ENCODE data around the gene TCF7L2. TPM values are rescaled to one million over a fixed set of nuclear protein-coding genes. Genes with fewer than 3 reads are reported as not detected.

The TCF7L2 gene
- total RNA-seq, 2 experiments from 2014 or later: 0.45 to 1.4 TPM

- no peaks in the 10 kb centered on the region for H3K9me3 Mint-ChIP-seq (ENCODE audit: low read depth)
- no peaks in the 10 kb centered on the region for H3K36me3 Mint-ChIP-seq
- H3K4me1 Mint-ChIP-seq: no peaks in the 10 kb centered on the region
- CTCF ChIA-PET: no interaction called here
- no peak overlapping the region for H3K4me3 Mint-ChIP-seq
- no peak for ATAC-seq
- H3K27me3 Mint-ChIP-seq: peaks cover 18% of the 10 kb centered on the region
- no peak for DNase-seq
- H3K27ac Mint-ChIP-seq: no peak overlapping the region
Observed at GRCh38 chr10:113019692-113020474, 69.8 kb downstream of the TCF7L2 start.

DNA sequence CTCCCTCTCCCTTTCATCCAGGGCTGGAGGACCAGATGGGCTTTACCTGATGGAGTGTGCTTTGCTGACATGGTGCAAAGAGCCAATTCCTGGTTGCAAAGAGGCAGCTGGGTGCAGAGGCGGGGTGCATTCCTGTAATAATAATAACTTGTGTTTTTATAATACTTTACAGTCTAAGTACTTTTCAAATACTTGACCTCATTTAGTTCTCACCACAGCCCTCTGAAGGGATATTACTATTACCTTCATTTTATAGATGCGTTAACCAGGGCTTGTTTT is 70.4 kb downstream of the TCF7L2 start:
- CTCF ChIA-PET: no interaction called here
- DNase-seq: no peak
- Mint-ChIP-seq H3K4me3 (no peak overlapping the region), H3K9me3 (ENCODE audit: low read depth) (no peaks in the 10 kb centered on the region), H3K27ac (no peak overlapping the region), H3K27me3 (peaks cover 18% of the 10 kb centered on the region), H3K36me3 (no peaks in the 10 kb centered on the region), H3K4me1 (no peaks in the 10 kb centered on the region)
- no peak for ATAC-seq

- ATAC-seq: no peak
- Mint-ChIP-seq H3K36me3 (no peaks in the 10 kb centered on the region), H3K4me1 (no peaks in the 10 kb centered on the region), H3K27me3 (peaks cover 18% of the 10 kb centered on the region), H3K4me3 (no peak overlapping the region), H3K27ac (no peak overlapping the region), H3K9me3 (ENCODE audit: low read depth) (no peaks in the 10 kb centered on the region)
- DNase-seq: no peak
- CTCF ChIA-PET: no interaction called here
Observed at GRCh38 chr10:113020838-113021237, 70.8 kb downstream of the TCF7L2 start.

DNA sequence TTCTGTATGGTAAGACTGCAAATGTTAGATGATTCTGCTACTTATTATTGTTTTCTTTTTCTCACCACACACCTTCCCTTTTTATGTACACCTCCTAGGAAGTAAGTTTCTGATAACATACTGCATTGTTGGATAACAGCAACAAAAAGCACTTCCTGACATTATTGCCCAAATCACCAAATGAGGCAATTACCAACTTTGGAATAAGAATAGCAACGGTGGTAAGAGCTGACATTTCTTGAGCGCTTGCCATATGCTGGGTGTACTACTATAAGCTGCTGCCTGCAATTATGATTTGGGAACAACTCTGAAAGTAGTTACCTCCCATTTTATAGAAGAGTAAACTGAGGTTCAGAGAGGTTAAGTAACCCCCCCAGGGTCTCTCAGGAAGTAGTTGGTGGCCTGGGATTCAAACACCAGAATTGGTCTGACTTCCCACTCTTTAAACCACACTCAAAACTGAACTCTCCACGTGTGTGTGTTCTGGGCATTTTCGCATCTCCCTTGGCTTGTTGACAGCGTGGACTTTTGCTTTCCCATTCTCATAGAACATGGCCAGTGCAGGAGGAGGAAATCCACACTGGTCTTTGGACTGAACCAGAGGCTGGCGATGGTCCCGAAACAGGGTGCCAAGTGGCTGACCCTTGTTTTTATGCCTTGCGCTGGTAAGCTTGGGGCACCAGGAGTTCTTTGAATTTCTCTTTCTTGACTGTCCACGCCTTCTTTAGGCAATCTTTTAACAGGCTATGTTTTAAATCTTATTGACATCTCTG is 71.4 kb downstream of the TCF7L2 start:
- Mint-ChIP-seq H3K4me1 (no peaks in the 10 kb centered on the region), H3K4me3 (no peak overlapping the region), H3K9me3 (ENCODE audit: low read depth) (no peaks in the 10 kb centered on the region), H3K27me3 (peaks cover 18% of the 10 kb centered on the region), H3K27ac (no peak overlapping the region), H3K36me3 (no peaks in the 10 kb centered on the region)
- DNase-seq: no peak
- ATAC-seq: no peak
- CTCF ChIA-PET: no interaction called here

- Mint-ChIP-seq H3K27me3 (peaks cover 21% of the 10 kb centered on the region), H3K36me3 (no peaks in the 10 kb centered on the region), H3K4me1 (no peaks in the 10 kb centered on the region), H3K4me3 (no peak overlapping the region), H3K27ac (no peak overlapping the region), H3K9me3 (ENCODE audit: low read depth) (no peaks in the 10 kb centered on the region)
- ATAC-seq (no peak), DNase-seq (no peak)
- CTCF ChIA-PET: no interaction called here
Observed at GRCh38 chr10:113022265-113022664, 72.2 kb downstream of the TCF7L2 start.

- Mint-ChIP-seq H3K4me3 (no peak overlapping the region), H3K4me1 (no peaks in the 10 kb centered on the region), H3K27me3 (peaks cover 22% of the 10 kb centered on the region), H3K36me3 (no peaks in the 10 kb centered on the region), H3K27ac (no peak overlapping the region), H3K9me3 (ENCODE audit: low read depth) (no peaks in the 10 kb centered on the region)
- ATAC-seq (no peak), DNase-seq (no peak)
- CTCF ChIA-PET: no interaction called here
Observed at GRCh38 chr10:113023017-113023416, 73.0 kb downstream of the TCF7L2 start.

DNA sequence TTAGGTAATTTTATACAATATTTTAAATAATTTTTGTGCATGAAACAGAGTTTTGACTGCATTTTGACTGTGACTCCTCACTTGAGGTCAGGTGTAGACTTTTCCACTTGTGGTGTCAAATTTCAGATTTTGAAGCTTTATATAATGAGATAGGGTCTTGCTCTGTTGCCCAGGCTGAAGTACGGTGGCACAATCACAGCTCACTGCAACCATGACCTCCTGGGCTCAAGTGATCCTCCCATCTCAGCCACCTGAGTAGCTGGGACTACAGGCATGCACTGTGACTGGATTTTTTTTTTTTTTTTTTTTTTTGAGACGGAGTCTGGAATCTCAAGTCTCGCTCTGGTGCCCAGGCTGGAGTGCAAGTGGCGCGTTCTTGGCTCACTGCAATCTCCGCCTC is 74.9 kb downstream of the TCF7L2 start:
- no peak for ATAC-seq
- Mint-ChIP-seq H3K27ac (no peak overlapping the region), H3K4me3 (no peak overlapping the region), H3K9me3 (ENCODE audit: low read depth) (no peaks in the 10 kb centered on the region), H3K27me3 (peaks cover 27% of the 10 kb centered on the region), H3K4me1 (no peaks in the 10 kb centered on the region), H3K36me3 (no peaks in the 10 kb centered on the region)
- CTCF ChIA-PET: interaction anchor here (0.7 kb wide), 1 partner anchor 593 kb away, joined by 3 read pairs; no protein-coding TSS in a partner anchor
- no peak for DNase-seq

DNA sequence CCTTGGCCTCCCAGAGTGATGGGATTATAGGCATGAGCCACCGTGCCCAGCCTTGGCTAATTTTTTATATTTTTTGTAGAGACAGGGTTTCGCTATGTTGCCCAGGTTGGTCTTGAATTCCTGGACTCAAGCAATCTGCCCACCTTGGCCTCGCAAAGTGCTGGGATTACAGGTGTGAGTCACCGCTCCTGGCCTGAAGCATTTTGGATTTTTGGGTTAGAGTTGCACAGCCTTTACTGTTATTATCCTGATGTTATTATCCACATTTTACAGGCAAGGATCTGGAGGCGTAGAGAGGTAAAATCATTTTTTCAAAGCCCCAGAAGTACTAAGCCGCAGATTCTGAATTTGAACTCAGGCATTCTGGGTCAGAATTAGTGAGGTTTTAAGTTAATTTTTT is 75.4 kb downstream of the TCF7L2 start:
- H3K9me3 Mint-ChIP-seq (ENCODE audit: low read depth): no peaks in the 10 kb centered on the region
- no peaks in the 10 kb centered on the region for H3K36me3 Mint-ChIP-seq
- CTCF ChIA-PET: no interaction called here

GRCh38 chr10:113026679-113027078 is 76.6 kb downstream of the TCF7L2 start:
- CTCF ChIA-PET: no interaction called here
- Mint-ChIP-seq H3K27me3 (peaks cover 31% of the 10 kb centered on the region), H3K36me3 (no peaks in the 10 kb centered on the region), H3K4me3 (no peak overlapping the region), H3K9me3 (ENCODE audit: low read depth) (no peaks in the 10 kb centered on the region), H3K27ac (no peak overlapping the region), H3K4me1 (no peaks in the 10 kb centered on the region)
- DNase-seq (no peak), ATAC-seq (no peak)

More for the DNA sequence above, 75.4 kb downstream of the TCF7L2 start:
- Mint-ChIP-seq H3K4me1 (no peaks in the 10 kb centered on the region), H3K4me3 (no peak overlapping the region), H3K27ac (no peak overlapping the region), H3K27me3 (peaks cover 31% of the 10 kb centered on the region)
- DNase-seq (no peak), ATAC-seq (no peak)

DNA sequence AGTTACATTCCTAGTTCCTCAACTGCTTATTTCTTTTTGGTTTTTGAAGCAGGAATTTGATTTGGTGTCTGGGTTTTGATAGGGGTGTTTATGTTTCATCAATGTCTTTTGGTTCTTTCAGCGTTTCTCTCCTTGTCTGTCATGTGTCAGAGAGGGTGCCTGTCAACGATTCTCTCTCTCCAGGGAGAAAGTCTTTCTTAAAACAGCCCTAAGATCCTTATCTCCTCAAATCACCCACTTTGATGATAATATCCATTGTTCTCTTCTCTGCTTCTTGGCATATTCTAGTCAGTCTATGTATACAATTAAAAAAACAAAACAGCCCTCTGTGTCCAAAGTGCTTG is 77.2 kb downstream of the TCF7L2 start:
- DNase-seq: no peak
- no peak overlapping the region for H3K27ac Mint-ChIP-seq
- no peaks in the 10 kb centered on the region for H3K4me1 Mint-ChIP-seq
- H3K9me3 Mint-ChIP-seq (ENCODE audit: low read depth): no peaks in the 10 kb centered on the region
- H3K36me3 Mint-ChIP-seq: no peaks in the 10 kb centered on the region
- CTCF ChIA-PET: no interaction called here
- no peak overlapping the region for H3K4me3 Mint-ChIP-seq
- H3K27me3 Mint-ChIP-seq: peaks cover 31% of the 10 kb centered on the region
- ATAC-seq: no peak

GRCh38 chr10:113027574-113028455 is 77.8 kb downstream of the TCF7L2 start:
- Mint-ChIP-seq H3K27ac (no peak overlapping the region), H3K36me3 (no peaks in the 10 kb centered on the region), H3K27me3 (peaks cover 31% of the 10 kb centered on the region), H3K9me3 (ENCODE audit: low read depth) (no peaks in the 10 kb centered on the region), H3K4me1 (no peaks in the 10 kb centered on the region), H3K4me3 (no peak overlapping the region)
- DNase-seq (no peak), ATAC-seq (no peak)
- CTCF ChIA-PET: no interaction called here

DNA sequence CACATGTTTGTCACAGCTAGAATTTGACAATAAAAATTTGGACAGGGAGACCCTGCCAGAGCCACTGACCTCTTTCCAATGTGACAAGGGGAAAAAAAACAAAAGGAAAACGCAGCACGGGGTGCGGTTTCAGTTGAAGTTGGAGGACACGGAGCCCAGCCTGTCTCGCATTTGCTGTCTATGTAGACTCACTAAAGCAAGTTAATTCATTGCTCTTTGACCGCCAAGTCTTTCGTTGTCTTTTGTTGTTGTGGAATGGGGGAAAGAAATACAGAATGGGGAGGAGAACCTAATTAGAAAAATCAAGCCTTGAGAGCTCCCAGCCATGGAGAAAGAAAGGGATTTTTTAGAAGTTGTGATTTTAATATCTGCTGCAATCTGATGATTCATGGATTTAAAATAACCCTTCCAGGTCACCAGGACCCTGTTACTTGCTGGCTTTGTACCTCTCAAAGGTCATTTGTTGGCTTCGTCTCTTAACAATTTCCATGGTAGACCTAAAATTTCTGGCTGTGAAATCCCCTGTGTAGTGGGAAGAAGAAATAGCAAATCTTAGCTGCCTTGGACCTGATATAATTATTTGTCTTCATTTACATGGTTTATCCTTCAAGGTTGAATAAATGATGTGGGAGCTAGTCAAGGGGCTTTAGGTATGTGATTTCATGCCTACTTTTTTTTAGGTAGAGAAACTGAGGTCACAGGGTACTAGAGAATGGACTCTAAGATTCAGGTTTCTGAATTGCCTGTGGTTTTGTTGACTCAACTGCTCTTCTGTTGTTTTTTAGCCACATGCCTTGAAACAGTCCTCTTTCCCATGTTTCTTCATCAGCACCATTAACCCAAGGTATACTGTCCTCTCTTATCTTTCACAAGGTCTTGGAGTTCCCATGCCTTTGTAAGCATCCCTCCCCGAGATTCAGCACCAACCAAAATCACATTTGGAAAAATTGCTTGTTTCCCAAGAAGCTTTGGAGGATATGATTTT is 78.7 kb downstream of the TCF7L2 start:
- H3K36me3 Mint-ChIP-seq: no peaks in the 10 kb centered on the region
- no peaks in the 10 kb centered on the region for H3K9me3 Mint-ChIP-seq (ENCODE audit: low read depth)
- CTCF ChIA-PET: no interaction called here
- DNase-seq (no peak), ATAC-seq (no peak)
- H3K4me3 Mint-ChIP-seq: no peak overlapping the region
- H3K27me3 Mint-ChIP-seq: peaks cover 31% of the 10 kb centered on the region
- H3K27ac Mint-ChIP-seq: no peak overlapping the region
- H3K4me1 Mint-ChIP-seq: no peaks in the 10 kb centered on the region

GRCh38 chr10:113030453-113030852 is 80.4 kb downstream of the TCF7L2 start:
- Mint-ChIP-seq H3K9me3 (ENCODE audit: low read depth) (no peaks in the 10 kb centered on the region), H3K36me3 (no peaks in the 10 kb centered on the region), H3K27ac (no peak overlapping the region)

More at GRCh38 chr10:113030453-113030852, 80.4 kb downstream of the TCF7L2 start:
- H3K4me1 Mint-ChIP-seq: no peaks in the 10 kb centered on the region
- no peak for ATAC-seq
- no peak overlapping the region for H3K4me3 Mint-ChIP-seq
- DNase-seq: no peak
- CTCF ChIA-PET: no interaction called here
- peaks cover 31% of the 10 kb centered on the region for H3K27me3 Mint-ChIP-seq

Measured in activated CD8-positive, alpha-beta memory T cell treated with anti-CD3 and anti-CD28 coated beads, Interleukin-2, amount 10 ng/mL, durations not matched to agents 7 days and 5 days (primary cell).